Neuronal stem cell (in vitro differentiated cells): ENCODE measurements around the gene WDR54.
A peak's percentile ranks its signal among the peaks of the same experiment; 100 is the strongest.

Source experiments
- DNase-seq: peaks from one replicate; pipeline ENCODE4 v3.0.0-alpha.2; 2013; ENCODE audit warnings: low spot score
- H2AFZ ChIP-seq: one replicate; pipeline ENCODE4 v1.6.1; 2013; ENCODE audit warnings: mild to moderate bottlenecking, low read length, inconsistent platforms
- H2AK5ac ChIP-seq: 2 replicates; pipeline ENCODE4 v1.6.1; 2013; ENCODE audit warnings: low read depth, mild to moderate bottlenecking, inconsistent platforms, low read length, moderate library complexity, mixed read lengths
- H2BK120ac ChIP-seq: 2 replicates; pipeline ENCODE4 v1.6.1; 2013; ENCODE audit warnings: low read depth, mild to moderate bottlenecking, inconsistent platforms, low read length, moderate library complexity, mixed read lengths
- H2BK12ac ChIP-seq: one replicate; pipeline ENCODE4 v1.6.1; 2013; ENCODE audit warnings: low read length, inconsistent platforms
- H2BK15ac ChIP-seq: 2 replicates; pipeline ENCODE4 v1.6.1; 2013; ENCODE audit warnings: mild to moderate bottlenecking, low read length, inconsistent platforms, mixed read lengths
- H2BK5ac ChIP-seq: one replicate; pipeline ENCODE4 v1.6.1; 2013; ENCODE audit warnings: inconsistent platforms, mild to moderate bottlenecking, low read length, moderate library complexity
- H3K14ac ChIP-seq: one replicate; pipeline ENCODE4 v1.6.1; 2013; ENCODE audit warnings: low read length, inconsistent platforms
- H3K18ac ChIP-seq: 2 replicates; pipeline ENCODE4 v1.6.1; 2013; ENCODE audit warnings: low read length, inconsistent platforms
- H3K23ac ChIP-seq: 2 replicates; pipeline ENCODE4 v1.6.1; 2013; ENCODE audit warnings: low read depth, mild to moderate bottlenecking, mixed read lengths, low read length, inconsistent platforms; ENCODE audit not compliant: poor library complexity
- H3K27ac ChIP-seq: replicated peaks from 3 replicates; pipeline ENCODE4 v1.5.1; 2013; ENCODE audit warnings: low read length, inconsistent platforms
- H3K27me3 ChIP-seq, 3 experiments: 2 replicates each; pipeline ENCODE4 v1.6.1; 2013; ENCODE audit warnings: low read length in 3 of 3, mild to moderate bottlenecking in 2 of 3, inconsistent platforms in 1 of 3, low read depth in 1 of 3, mixed read lengths in 1 of 3, moderate library complexity in 1 of 3; ENCODE audit not compliant: control insufficient read depth in 3 of 3, insufficient read depth in 3 of 3
- H3K36me3 ChIP-seq, 2 donors: replicated peaks in 1 of 2; 2 replicates each; pipeline ENCODE4 v1.6.1; 2013; ENCODE audit warnings: low read length in 2 of 2; ENCODE audit not compliant: control insufficient read depth in 2 of 2, insufficient read depth in 2 of 2
- H3K4ac ChIP-seq: 2 replicates; pipeline ENCODE4 v1.6.1; 2013; ENCODE audit warnings: inconsistent platforms, mild to moderate bottlenecking, low read length, moderate library complexity
- H3K4me1 ChIP-seq, 2 donors: 1 replicate in 1 of 2; 2 replicates in 1 of 2; pipeline ENCODE4 v1.6.1; 2013; ENCODE audit warnings: low read length in 2 of 2, low read depth in 1 of 2; ENCODE audit not compliant: control insufficient read depth in 2 of 2, insufficient read depth in 1 of 2
- H3K4me2 ChIP-seq: one replicate; pipeline ENCODE4 v1.6.1; 2013; ENCODE audit warnings: mild to moderate bottlenecking, low read length, inconsistent platforms; ENCODE audit not compliant: insufficient read depth, poor library complexity, severe bottlenecking
- H3K4me3 ChIP-seq, 2 donors: 2 replicates each; pipeline ENCODE4 v1.5.1; 2013; ENCODE audit warnings: low read length in 2 of 2, mild to moderate bottlenecking in 2 of 2, inconsistent platforms in 1 of 2, moderate library complexity in 1 of 2
- H3K79me1 ChIP-seq: one replicate; pipeline ENCODE4 v1.6.1; 2013; ENCODE audit warnings: low read depth, mild to moderate bottlenecking, inconsistent platforms, low read length, moderate library complexity
- H3K9ac ChIP-seq: one replicate; pipeline ENCODE4 v1.6.1; 2013; ENCODE audit warnings: mild to moderate bottlenecking, low read depth, low read length, inconsistent platforms; ENCODE audit not compliant: poor library complexity
- H3K9me3 ChIP-seq, 2 donors: replicated peaks in 1 of 2; 2 replicates each; pipeline versions ENCODE3 to v1.6.1; 2013; ENCODE audit warnings: low read length in 2 of 2, mild to moderate bottlenecking in 2 of 2, inconsistent platforms in 1 of 2, low read depth in 1 of 2, mixed read lengths in 1 of 2, moderate library complexity in 1 of 2; ENCODE audit not compliant: control insufficient read depth in 2 of 2, insufficient read depth in 1 of 2
- H4K8ac ChIP-seq: one replicate; pipeline ENCODE4 v1.6.1; 2013; ENCODE audit warnings: low read depth, mild to moderate bottlenecking, inconsistent platforms, low read length, moderate library complexity
- H4K91ac ChIP-seq: one replicate; pipeline ENCODE4 v1.6.1; 2013; ENCODE audit warnings: low read length, low read depth, mild to moderate bottlenecking, inconsistent platforms; ENCODE audit not compliant: poor library complexity
- WGBS, 2 donors: extraction: QIAGEN DNeasy Blood & Tissue Kit; methylation state at CpG; one replicate each; pipeline ENCODE4 v1.1.7; 2013; ENCODE audit warnings: missing lambda C conversion rate in 2 of 2, mixed read lengths in 1 of 2; ENCODE audit not compliant: insufficient read length in 2 of 2, insufficient replicate concordance in 1 of 2; ENCODE audit errors: extremely low coverage in 2 of 2; 5-methylcytosine and 5-hydroxymethylcytosine counted together

The WDR54 gene

DNA sequence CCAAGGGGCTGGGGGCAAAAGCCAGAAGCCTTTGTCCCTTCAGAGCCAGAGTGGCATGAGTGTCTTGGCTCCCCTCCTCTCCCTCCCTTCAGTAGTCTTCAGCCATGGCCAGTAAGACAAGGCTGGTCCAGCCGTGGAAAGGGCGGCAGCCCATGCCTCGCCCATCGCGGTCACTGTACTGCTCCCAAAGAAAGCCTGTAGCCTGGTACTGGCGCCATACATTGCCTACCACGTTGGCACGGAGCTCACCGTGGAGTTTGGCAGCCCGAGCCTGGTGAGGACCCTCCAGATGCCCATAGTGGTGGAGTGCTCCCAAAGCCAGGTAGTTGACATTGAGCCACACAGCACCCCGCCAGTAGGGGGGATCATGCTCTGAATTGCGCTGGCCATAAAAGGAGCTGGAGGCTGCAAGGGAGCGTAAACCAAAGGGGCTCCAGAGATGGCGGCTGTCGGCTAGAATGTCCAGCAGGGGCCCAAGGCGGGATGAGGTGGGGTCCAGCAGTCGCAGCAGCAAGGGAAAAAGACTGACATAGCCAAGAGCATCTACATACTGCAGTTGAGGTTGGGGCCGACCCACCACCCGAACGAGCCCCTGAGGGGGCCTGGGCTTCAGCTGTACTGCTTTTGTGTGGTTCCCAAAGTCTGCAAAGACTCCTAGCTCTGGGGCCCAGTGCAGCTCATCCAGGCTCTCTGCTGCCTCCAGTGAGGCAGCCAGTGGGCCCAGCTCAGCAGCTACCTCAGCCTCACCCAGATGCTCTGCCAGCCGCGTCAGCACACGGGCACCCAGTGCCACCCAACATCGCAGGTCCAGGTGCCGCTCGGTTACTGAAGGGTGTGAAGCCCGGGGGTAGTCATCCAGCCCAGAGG is 39.9 kb downstream of the WDR54 start:
- Histone ChIP-seq H3K4me1 (peaks cover 9 to 16% of the 10 kb centered on the region in 2 donors), H2BK15ac (no peak overlapping the region), H4K91ac (no peak overlapping the region), H3K79me1 (peaks cover 13% of the 10 kb centered on the region), H2BK120ac (no peak overlapping the region), H2BK12ac (no peak overlapping the region), H3K4me2 (no peak overlapping the region), H3K9me3 (no peaks in the 10 kb centered on the region), H3K4me3 (peak overlapping the region in 1 of 2 donors; percentile 49), H4K8ac (no peak overlapping the region), H3K23ac (peak overlapping the region; percentile 95), H3K4ac (no peak overlapping the region), H2AK5ac (no peak overlapping the region), H3K18ac (no peak overlapping the region), H3K14ac (no peak overlapping the region), H3K27me3 (no peaks in the 10 kb centered on the region), H3K27ac (no peak overlapping the region), H2AFZ (no peak overlapping the region), H3K9ac (no peak overlapping the region), H2BK5ac (no peak overlapping the region), H3K36me3 (peaks cover 24 to 40% of the 10 kb centered on the region in 2 donors)
- no peak for DNase-seq
- no CpG with 5 or more reads among the region's 27 CpGs for WGBS, 2 donors

DNA sequence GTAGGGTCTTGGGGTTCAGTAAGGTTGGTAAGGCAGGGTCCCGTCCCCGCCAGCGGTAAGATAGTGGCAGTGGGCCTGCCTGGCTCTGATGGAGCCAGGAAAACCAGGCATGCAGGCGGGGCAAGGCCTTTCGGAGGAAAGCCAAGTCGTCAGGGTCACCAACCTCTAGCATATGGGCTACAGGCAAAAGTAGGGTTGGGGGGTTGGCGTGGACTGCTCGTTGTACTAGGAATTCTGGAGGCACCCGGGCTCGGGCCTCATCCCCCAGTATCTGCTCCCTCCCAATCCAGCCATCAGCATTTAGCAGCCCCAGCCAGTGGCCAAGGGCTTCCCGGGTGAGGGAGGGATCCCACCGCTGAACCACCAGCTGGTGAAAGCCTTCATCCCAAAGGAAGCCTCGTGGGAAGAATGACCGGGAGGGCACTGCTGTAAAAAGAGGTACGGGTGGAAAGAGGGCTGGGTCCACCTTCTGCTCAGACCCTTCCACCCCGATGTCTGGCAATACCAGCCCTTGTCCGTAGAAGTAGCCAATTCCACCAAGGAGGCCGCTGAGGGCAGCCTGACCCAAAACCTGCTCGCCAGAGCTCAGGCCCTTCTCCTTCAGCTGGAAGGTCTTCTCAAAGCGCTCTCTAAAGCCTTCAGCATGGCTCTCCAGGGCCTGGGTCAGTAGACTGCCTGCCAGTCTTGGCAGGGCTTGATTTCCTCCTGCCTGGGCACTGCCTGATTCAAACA is 40.7 kb downstream of the WDR54 start:
- no peak for DNase-seq
- no peak overlapping the region for H2BK5ac ChIP-seq
- peak overlapping the region; percentile 66 for H3K23ac ChIP-seq
- H3K27me3 ChIP-seq, result no peaks in the 10 kb centered on the region
- H2AFZ ChIP-seq, result no peak overlapping the region
- no peak overlapping the region for H4K8ac ChIP-seq
- H3K14ac ChIP-seq, result no peak overlapping the region
- no peak overlapping the region for H3K27ac ChIP-seq
- H3K4me1 ChIP-seq, result peaks cover 9 to 10% of the 10 kb centered on the region in 2 donors
- H3K4ac ChIP-seq, result no peak overlapping the region
- no peak overlapping the region for H2BK15ac ChIP-seq
- H3K79me1 ChIP-seq, result peaks cover 13% of the 10 kb centered on the region
- H3K36me3 ChIP-seq, result peaks cover 24 to 40% of the 10 kb centered on the region in 2 donors
- no CpG with 5 or more reads among the region's 20 CpGs for WGBS, 2 donors
- no peak overlapping the region for H3K9ac ChIP-seq
- no peak overlapping the region for H4K91ac ChIP-seq
- H2AK5ac ChIP-seq, result no peak overlapping the region
- H3K18ac ChIP-seq, result no peak overlapping the region
- no peak overlapping the region for H3K4me2 ChIP-seq
- no peak overlapping the region for H2BK120ac ChIP-seq
- H3K9me3 ChIP-seq, result no peaks in the 10 kb centered on the region
- H2BK12ac ChIP-seq, result no peak overlapping the region
- H3K4me3 ChIP-seq, result peak overlapping the region in 1 of 2 donors; percentile 49

DNA sequence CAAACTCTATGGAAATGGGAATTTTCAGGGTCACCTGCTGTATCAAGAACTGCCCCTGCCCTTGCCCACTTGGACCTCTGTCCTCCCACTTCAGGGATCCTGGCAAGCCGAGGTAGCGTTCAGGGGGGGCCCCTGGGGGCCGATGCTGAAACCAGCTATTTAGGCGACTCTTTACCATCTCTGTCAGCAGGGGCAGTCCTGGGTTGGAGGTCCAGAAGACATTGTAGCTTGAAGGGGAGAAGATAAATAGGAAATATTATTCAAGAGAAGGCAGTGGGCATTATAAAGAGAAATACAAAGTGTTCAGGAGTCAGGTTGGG is 41.2 kb downstream of the WDR54 start:
- Histone ChIP-seq H3K9me3 (no peaks in the 10 kb centered on the region), H2BK15ac (no peak overlapping the region), H2AK5ac (no peak overlapping the region), H3K27ac (no peak overlapping the region), H3K9ac (no peak overlapping the region), H3K36me3 (peaks cover 24 to 40% of the 10 kb centered on the region in 2 donors), H3K18ac (no peak overlapping the region), H2AFZ (no peak overlapping the region), H3K23ac (no peak overlapping the region), H4K91ac (no peak overlapping the region), H2BK5ac (no peak overlapping the region), H3K27me3 (no peaks in the 10 kb centered on the region), H3K4me1 (peaks cover 9 to 10% of the 10 kb centered on the region in 2 donors), H3K4ac (no peak overlapping the region), H3K79me1 (peaks cover 13% of the 10 kb centered on the region), H4K8ac (no peak overlapping the region), H3K4me2 (no peak overlapping the region), H3K14ac (no peak overlapping the region), H2BK12ac (no peak overlapping the region), H3K4me3 (no peak overlapping the region), H2BK120ac (no peak overlapping the region)
- WGBS, 2 donors, result no CpG with 5 or more reads among the region's 4 CpGs
- no peak for DNase-seq

DNA sequence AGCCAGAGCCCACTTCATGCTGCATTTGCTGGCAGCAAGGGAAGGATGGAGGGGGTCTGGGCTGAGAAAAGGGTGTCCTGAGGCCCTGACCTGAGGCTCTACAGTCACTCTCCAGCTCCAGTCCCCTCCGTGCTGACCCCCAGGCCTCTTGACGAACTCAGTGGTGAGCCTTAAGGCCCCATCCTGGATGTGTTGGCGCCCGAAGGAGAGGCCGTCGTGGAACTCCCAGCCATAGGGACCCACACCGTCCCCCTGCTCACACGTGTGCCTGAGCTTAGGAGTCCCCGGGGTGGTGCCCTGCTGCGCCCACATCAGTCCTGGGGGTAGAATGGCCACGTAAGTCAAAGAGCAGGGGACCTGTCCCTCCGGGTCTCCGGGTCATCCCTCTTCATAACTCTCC is 42.9 kb downstream of the WDR54 start:
- no peak for DNase-seq
- Histone ChIP-seq H3K4ac (no peak overlapping the region), H2BK120ac (no peak overlapping the region), H3K4me1 (peaks cover 6 to 9% of the 10 kb centered on the region in 2 donors), H4K91ac (no peak overlapping the region), H3K9me3 (no peaks in the 10 kb centered on the region), H3K4me2 (peak overlapping the region; percentile 97), H2BK12ac (no peak overlapping the region), H2AK5ac (peak overlapping the region; percentile 96), H2BK5ac (no peak overlapping the region), H3K36me3 (peaks cover 24 to 39% of the 10 kb centered on the region in 2 donors), H2BK15ac (no peak overlapping the region), H3K27me3 (no peaks in the 10 kb centered on the region), H3K18ac (peak overlapping the region; percentile 97), H3K4me3 (peak overlapping the region; percentile 88 to 98), H3K9ac (peak overlapping the region; percentile 99), H3K79me1 (peaks cover 8% of the 10 kb centered on the region), H4K8ac (peak overlapping the region; percentile 82), H3K14ac (peak overlapping the region; percentile 56), H3K27ac (no peak overlapping the region), H2AFZ (peak overlapping the region; percentile 91), H3K23ac (no peak overlapping the region)
- no CpG with 5 or more reads among the region's 13 CpGs for WGBS, 2 donors
